ENCODE measurements around the gene PPIA. TPM values are rescaled to one million over a fixed set of nuclear protein-coding genes. Genes with fewer than 3 reads are reported as not detected.

Gene PPIA
- total RNA-seq, 1 experiment from 2014 or later, result 3,047 TPM

DNA sequence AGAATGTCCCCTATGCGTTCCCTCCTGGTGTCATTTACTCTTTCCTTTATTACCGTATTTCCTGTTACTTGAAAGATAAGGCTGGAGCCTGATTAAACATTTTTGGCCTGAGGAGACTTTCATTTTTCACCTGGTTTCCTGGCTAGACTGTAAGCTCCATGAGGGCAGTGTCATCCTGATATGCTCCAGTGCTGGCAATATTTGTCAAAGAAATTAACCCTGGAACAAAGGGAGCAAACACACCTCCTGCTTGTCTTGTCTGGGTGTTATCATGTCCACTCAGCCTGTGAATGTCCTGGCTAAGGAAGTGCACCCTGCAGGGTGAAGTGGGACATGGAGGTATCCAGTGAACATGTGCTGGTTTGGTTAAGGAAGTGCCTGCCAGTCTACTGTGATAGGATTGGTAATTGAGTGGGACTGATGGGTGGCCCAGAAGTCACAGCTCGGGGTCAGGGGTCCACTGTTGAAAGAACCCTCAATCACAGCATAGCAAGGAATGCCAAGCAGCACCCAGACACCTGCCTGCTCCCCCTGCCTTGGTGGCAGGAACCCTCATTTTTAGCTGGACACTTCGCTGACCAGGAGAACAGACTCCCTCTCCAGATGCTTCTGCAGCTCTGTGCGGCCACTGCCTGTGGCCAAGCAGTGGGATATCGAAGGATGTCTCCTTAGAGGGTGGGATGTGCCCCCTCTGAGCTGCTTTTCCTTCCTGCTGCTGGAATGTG lies 20.9 kb upstream of the PPIA start:
- ChIA-PET CTCF (no interaction called here), POLR2A (ENCODE audit: low non-redundant PET) (no interaction called here)
- Histone ChIP-seq H3K27me3 (replicated peaks; ENCODE audit: insufficient read depth, low read depth, low read length, poor library complexity) (no peaks in the 10 kb centered on the region), H3K4me1 (ENCODE audit: insufficient read depth, low read length, poor library complexity, severe bottlenecking) (no peaks in the 10 kb centered on the region), H3K36me3 (ENCODE audit: insufficient read depth, low read length, poor library complexity, severe bottlenecking) (no peaks in the 10 kb centered on the region), H3K4me3 (ENCODE audit: low read depth, low read length, poor library complexity, severe bottlenecking) (no peak overlapping the region), H3K9me3 (ENCODE audit: low read depth, low read length, poor library complexity, severe bottlenecking) (no peaks in the 10 kb centered on the region), H3K27ac (ENCODE audit: low read depth, low read length, poor library complexity, severe bottlenecking) (no peak overlapping the region)
- intact Hi-C loops (cut with micrococcal nuclease; ENCODE audit: unreplicated experiment), result no loop called here
- TF ChIP-seq, protein P1, sequence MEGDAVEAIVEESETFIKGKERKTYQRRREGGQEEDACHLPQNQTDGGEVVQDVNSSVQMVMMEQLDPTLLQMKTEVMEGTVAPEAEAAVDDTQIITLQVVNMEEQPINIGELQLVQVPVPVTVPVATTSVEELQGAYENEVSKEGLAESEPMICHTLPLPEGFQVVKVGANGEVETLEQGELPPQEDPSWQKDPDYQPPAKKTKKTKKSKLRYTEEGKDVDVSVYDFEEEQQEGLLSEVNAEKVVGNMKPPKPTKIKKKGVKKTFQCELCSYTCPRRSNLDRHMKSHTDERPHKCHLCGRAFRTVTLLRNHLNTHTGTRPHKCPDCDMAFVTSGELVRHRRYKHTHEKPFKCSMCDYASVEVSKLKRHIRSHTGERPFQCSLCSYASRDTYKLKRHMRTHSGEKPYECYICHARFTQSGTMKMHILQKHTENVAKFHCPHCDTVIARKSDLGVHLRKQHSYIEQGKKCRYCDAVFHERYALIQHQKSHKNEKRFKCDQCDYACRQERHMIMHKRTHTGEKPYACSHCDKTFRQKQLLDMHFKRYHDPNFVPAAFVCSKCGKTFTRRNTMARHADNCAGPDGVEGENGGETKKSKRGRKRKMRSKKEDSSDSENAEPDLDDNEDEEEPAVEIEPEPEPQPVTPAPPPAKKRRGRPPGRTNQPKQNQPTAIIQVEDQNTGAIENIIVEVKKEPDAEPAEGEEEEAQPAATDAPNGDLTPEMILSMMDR (conservative IDR thresholded peaks at IDR 0.05; ENCODE audit: low read depth, low read length), result no peak
- DNase-seq (ENCODE audit: low spot score), result no peak
- no TSS peak for BruUV-seq (replicated peaks)

DNA sequence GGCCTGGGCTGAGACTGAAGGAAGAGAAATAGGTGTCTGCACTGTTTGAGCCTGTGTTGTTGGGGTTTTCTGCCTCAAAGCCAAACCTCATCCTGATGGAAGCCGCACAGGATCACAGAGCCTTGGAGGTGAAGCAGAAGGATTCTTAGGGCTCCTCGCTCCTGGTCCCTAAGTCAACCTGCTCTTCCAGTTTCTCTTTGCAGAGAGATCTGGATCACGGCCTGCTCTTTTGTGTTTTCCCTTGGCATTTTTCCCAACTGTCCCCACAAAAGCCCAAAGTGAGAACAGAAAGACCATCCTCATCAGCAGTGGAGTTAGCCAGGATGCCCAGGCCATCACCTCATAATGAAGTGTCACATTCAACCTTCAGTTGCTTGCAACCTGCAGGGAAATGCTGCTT lies 20.3 kb upstream of the PPIA start:
- Histone ChIP-seq H3K27ac (ENCODE audit: low read depth, low read length, poor library complexity, severe bottlenecking) (no peak overlapping the region), H3K4me3 (ENCODE audit: low read depth, low read length, poor library complexity, severe bottlenecking) (no peak overlapping the region), H3K27me3 (replicated peaks; ENCODE audit: insufficient read depth, low read depth, low read length, poor library complexity) (no peaks in the 10 kb centered on the region), H3K4me1 (ENCODE audit: insufficient read depth, low read length, poor library complexity, severe bottlenecking) (no peaks in the 10 kb centered on the region), H3K9me3 (ENCODE audit: low read depth, low read length, poor library complexity, severe bottlenecking) (no peaks in the 10 kb centered on the region), H3K36me3 (ENCODE audit: insufficient read depth, low read length, poor library complexity, severe bottlenecking) (no peaks in the 10 kb centered on the region)
- BruUV-seq (replicated peaks), result no TSS peak
- ChIA-PET CTCF (no interaction called here), POLR2A (ENCODE audit: low non-redundant PET) (no interaction called here)
- DNase-seq (ENCODE audit: low spot score), result no peak
- intact Hi-C loops (cut with micrococcal nuclease; ENCODE audit: unreplicated experiment), result no loop called here
- TF ChIP-seq EZH2 (IDR thresholded peaks at IDR 0.05; ENCODE audit: borderline replicate concordance, low read depth, low read length, poor library complexity, severe bottlenecking), result no peak
- TF ChIP-seq, protein P1 (conservative IDR thresholded peaks at IDR 0.05; ENCODE audit: low read depth, low read length), result no peak

DNA sequence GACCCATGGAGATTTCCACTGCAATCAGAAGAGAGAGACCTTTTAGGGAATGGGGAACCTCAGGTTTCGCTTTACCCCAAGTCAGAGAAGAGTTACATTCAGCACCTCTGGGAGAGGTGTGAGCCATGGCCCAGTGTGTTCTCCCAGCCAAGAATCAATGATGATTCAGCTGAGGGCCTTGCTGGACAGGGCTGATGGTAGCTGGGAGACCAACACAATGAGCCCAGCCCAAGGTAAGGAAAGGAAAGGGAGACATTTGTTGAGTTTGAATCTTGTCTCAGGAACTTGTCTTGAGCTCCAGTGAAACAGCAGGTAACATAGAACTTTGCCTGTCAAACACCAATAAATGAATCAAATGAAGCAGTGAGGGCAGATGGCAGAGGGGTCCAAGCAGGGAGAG lies 14.0 kb upstream of the PPIA start:
- TF ChIP-seq, protein P1 (conservative IDR thresholded peaks at IDR 0.05; ENCODE audit: low read depth, low read length), result no peak
- TF ChIP-seq EZH2 (IDR thresholded peaks at IDR 0.05; ENCODE audit: borderline replicate concordance, low read depth, low read length, poor library complexity, severe bottlenecking), result no peak
- DNase-seq (ENCODE audit: low spot score), result no peak
- BruUV-seq (replicated peaks), result no TSS peak
- CTCF ChIA-PET, result no interaction called here
- intact Hi-C loops (cut with micrococcal nuclease; ENCODE audit: unreplicated experiment), result no loop called here
- H3K9me3 ChIP-seq (ENCODE audit: low read depth, low read length, poor library complexity, severe bottlenecking), result no peaks in the 10 kb centered on the region
- H3K27me3 ChIP-seq (replicated peaks; ENCODE audit: insufficient read depth, low read depth, low read length, poor library complexity), result no peaks in the 10 kb centered on the region
- POLR2A ChIA-PET (ENCODE audit: low non-redundant PET), result no interaction called here
- no peak overlapping the region for H3K4me3 ChIP-seq (ENCODE audit: low read depth, low read length, poor library complexity, severe bottlenecking)
- H3K27ac ChIP-seq (ENCODE audit: low read depth, low read length, poor library complexity, severe bottlenecking), result no peak overlapping the region
- no peaks in the 10 kb centered on the region for H3K36me3 ChIP-seq (ENCODE audit: insufficient read depth, low read length, poor library complexity, severe bottlenecking)
- no peaks in the 10 kb centered on the region for H3K4me1 ChIP-seq (ENCODE audit: insufficient read depth, low read length, poor library complexity, severe bottlenecking)
